ENCODE results near the gene ATP6V0A1. TPM values are rescaled to one million over a fixed set of nuclear protein-coding genes. Genes with fewer than 3 reads are reported as not detected.

ATP6V0A1 gene
- total RNA-seq, 2 donors from 2014 or later: 78.0 to 80.3 TPM

DNA sequence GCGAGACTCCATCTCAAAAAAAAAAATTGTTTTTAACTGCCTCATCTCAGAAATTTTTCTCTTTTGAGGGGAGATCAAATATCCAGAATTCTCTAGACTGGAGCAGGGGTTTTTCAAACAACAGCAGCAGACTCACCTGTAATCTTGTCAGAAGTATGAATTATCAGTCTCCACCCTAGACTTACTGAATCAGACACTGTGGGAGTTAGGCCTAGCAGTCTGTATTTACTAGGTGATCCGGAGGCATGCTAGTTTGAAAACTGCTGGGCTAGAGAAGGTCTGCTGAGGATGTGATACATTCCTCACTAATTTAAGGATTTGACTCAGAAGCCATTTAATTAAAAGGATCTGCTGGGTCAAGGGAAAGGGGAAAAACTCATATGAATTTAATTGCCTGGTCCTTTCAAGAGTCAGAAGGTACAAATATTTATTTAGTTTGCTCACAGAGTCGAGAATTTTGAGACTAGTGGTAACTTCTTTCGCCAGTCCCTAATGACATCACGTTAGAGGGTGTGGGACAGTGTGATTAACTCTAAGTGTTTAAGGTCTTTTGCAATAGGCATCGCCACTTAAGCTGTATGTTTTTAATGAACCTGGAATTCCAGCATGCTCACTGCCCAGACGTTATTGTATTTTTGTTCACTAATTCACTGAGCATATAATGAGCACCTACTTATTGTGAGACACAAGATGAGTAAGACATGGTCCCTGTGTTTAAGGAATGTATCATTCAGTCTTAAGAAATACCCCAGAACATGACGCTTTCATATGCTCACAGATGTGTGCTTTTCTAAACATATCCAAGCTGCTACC, 14.2 kb downstream of the ATP6V0A1 start:
- no peaks in the 10 kb centered on the region for H3K4me1 ChIP-seq (replicated peaks)
- peak overlapping the region in 1 of 2 donors; percentile 67 for H3K27ac ChIP-seq
- DNase-seq (ENCODE audit: low spot score): no peak
- WGBS: 76% methylated on average over 8 of the region's 8 CpGs
- TF ChIP-seq POLR2AphosphoS5 (IDR thresholded peaks at IDR 0.05) (no peak), POLR2A (IDR thresholded peaks at IDR 0.05) (no peak)
- TF ChIP-seq, protein P1, sequence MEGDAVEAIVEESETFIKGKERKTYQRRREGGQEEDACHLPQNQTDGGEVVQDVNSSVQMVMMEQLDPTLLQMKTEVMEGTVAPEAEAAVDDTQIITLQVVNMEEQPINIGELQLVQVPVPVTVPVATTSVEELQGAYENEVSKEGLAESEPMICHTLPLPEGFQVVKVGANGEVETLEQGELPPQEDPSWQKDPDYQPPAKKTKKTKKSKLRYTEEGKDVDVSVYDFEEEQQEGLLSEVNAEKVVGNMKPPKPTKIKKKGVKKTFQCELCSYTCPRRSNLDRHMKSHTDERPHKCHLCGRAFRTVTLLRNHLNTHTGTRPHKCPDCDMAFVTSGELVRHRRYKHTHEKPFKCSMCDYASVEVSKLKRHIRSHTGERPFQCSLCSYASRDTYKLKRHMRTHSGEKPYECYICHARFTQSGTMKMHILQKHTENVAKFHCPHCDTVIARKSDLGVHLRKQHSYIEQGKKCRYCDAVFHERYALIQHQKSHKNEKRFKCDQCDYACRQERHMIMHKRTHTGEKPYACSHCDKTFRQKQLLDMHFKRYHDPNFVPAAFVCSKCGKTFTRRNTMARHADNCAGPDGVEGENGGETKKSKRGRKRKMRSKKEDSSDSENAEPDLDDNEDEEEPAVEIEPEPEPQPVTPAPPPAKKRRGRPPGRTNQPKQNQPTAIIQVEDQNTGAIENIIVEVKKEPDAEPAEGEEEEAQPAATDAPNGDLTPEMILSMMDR (IDR thresholded peaks at IDR 0.05): no peak
- no peak overlapping the region for H3K4me3 ChIP-seq
- no peaks in the 10 kb centered on the region for H3K27me3 ChIP-seq (replicated peaks; ENCODE audit: insufficient read depth)
- intact Hi-C loops (cut with DNase I): no loop called here
- no peaks in the 10 kb centered on the region for H3K9me3 ChIP-seq
- H3K36me3 ChIP-seq: no peaks in the 10 kb centered on the region

DNA sequence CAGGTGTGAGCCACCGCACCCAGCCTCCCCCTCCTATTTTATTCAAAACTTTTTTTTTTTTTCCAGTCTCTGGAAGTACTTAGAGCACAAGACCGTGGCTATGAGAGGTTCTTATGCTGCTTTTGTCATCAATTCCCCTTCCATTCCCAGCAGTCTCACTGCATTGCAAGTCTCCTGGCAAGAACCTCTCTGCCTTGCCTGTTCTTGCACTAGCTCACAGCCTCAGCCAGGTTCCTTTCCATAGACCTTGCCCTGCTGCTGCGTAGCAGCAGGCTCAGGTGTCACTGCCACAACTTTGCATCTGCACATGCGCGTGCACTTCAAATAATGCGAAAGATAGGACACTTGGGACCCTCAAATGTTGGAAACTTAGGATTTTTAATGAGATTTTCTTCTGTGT, 15.6 kb downstream of the ATP6V0A1 start:
- intact Hi-C loops (cut with DNase I): no loop called here
- 97% methylated on average over 6 of the region's 6 CpGs for WGBS
- Histone ChIP-seq H3K4me3 (no peak overlapping the region), H3K36me3 (no peaks in the 10 kb centered on the region), H3K27ac (peak overlapping the region in 1 of 2 donors; percentile 62), H3K4me1 (replicated peaks) (no peaks in the 10 kb centered on the region), H3K9me3 (no peaks in the 10 kb centered on the region), H3K27me3 (replicated peaks; ENCODE audit: insufficient read depth) (no peaks in the 10 kb centered on the region)
- TF ChIP-seq POLR2AphosphoS5 (IDR thresholded peaks at IDR 0.05) (no peak), POLR2A (IDR thresholded peaks at IDR 0.05) (no peak)
- TF ChIP-seq, protein P1 (IDR thresholded peaks at IDR 0.05): no peak
- no peak for DNase-seq (ENCODE audit: low spot score)

DNA sequence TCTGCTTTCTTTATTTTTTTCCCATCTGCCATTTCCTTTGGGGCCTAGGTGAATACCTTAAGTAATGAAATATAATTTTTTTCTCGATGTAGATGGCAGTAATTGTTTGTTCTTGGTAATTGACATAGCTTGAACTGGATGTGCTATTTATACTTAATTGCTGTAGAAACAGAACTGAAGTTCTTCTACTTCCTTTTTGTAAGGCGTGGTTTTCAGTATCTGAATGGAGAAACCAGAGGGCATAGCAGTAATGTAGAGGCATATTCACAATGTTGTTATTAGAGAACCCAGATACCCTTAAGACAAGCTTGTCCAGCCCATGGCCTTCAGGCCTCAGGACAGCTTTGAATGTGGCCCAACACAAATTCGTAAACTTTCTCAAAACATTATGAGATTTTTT, 16.4 kb downstream of the ATP6V0A1 start:
- no peaks in the 10 kb centered on the region for H3K27me3 ChIP-seq (replicated peaks; ENCODE audit: insufficient read depth)
- H3K36me3 ChIP-seq: no peaks in the 10 kb centered on the region
- peak overlapping the region in 1 of 2 donors; percentile 62 for H3K27ac ChIP-seq
- peak; percentile 70 for TF ChIP-seq POLR2AphosphoS5 (IDR thresholded peaks at IDR 0.05)
- TF ChIP-seq, protein P1 (IDR thresholded peaks at IDR 0.05): no peak
- 63% methylated on average over 3 of the region's 3 CpGs for whole genome bisulfite sequencing
- DNase-seq (ENCODE audit: low spot score): no peak
- intact Hi-C loops (cut with DNase I): no loop called here
- H3K4me1 ChIP-seq (replicated peaks): no peaks in the 10 kb centered on the region
- no peak overlapping the region for H3K4me3 ChIP-seq
- H3K9me3 ChIP-seq: no peaks in the 10 kb centered on the region

DNA sequence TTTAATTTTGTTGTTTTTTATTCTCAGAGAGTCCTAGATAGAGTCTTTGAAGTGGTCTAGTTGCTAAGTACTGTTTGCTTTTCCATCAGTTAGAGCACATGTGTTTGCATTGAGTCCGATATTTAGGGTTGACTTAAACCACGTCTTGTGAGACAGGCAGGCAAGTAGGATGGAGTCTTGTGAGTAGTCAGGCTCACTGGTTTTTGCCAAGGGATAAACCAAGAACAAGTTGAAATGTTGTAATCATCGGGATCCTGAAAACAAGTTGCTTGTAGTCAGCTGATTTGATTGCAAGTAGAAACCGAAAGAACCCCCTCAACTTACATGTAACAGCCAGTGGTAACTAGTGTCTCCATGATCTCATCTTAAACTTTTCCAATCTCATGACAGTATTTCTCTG, 17.2 kb downstream of the ATP6V0A1 start:
- no peak overlapping the region for H3K4me3 ChIP-seq
- intact Hi-C loops (cut with DNase I): no loop called here
- TF ChIP-seq, protein P1 (IDR thresholded peaks at IDR 0.05): no peak
- no peak for TF ChIP-seq POLR2A (IDR thresholded peaks at IDR 0.05)
- no peak for TF ChIP-seq POLR2AphosphoS5 (IDR thresholded peaks at IDR 0.05)
- no peaks in the 10 kb centered on the region for H3K4me1 ChIP-seq (replicated peaks)
- H3K36me3 ChIP-seq: no peaks in the 10 kb centered on the region
- H3K27ac ChIP-seq: peak overlapping the region in 1 of 2 donors; percentile 62
- H3K9me3 ChIP-seq: no peaks in the 10 kb centered on the region
- no peaks in the 10 kb centered on the region for H3K27me3 ChIP-seq (replicated peaks; ENCODE audit: insufficient read depth)
- no peak for DNase-seq (ENCODE audit: low spot score)
- 71% methylated on average over 4 of the region's 4 CpGs for WGBS

DNA sequence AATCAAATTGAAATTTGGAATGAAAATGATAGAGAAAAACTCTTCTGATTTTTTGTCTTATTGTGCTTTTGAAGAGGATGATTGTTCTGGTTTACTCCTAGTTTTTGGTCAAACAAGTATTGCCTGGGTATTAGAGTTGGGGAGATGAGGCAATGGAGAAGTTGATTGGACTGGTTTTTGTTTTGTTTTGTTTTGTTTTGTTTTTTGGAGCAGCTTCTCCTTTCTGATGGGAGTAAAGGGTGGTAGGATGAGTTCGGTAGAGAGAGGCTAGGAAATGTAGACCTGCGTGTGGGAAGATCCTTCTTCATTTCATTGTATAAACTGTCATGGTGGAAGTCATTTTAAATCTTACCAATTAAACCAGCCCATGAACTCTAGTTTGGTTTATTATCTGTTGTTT, 17.7 kb downstream of the ATP6V0A1 start:
- no peaks in the 10 kb centered on the region for H3K9me3 ChIP-seq
- H3K27me3 ChIP-seq (replicated peaks; ENCODE audit: insufficient read depth): no peaks in the 10 kb centered on the region
- 91% methylated on average over 2 of the region's 2 CpGs for WGBS
- H3K4me3 ChIP-seq: no peak overlapping the region
- peak overlapping the region in 1 of 2 donors; percentile 62 for H3K27ac ChIP-seq
- H3K36me3 ChIP-seq: no peaks in the 10 kb centered on the region
- DNase-seq (ENCODE audit: low spot score): no peak
- intact Hi-C loops (cut with DNase I): no loop called here
- H3K4me1 ChIP-seq (replicated peaks): no peaks in the 10 kb centered on the region
- no peak for TF ChIP-seq POLR2AphosphoS5 (IDR thresholded peaks at IDR 0.05)
- TF ChIP-seq, protein P1 (IDR thresholded peaks at IDR 0.05): no peak
- no peak for TF ChIP-seq POLR2A (IDR thresholded peaks at IDR 0.05)
